ENCODE results near the gene RNF220. TPM values are rescaled to one million over a fixed set of nuclear protein-coding genes. Genes with fewer than 3 reads are reported as not detected.

RNF220 gene
- total RNA-seq, 2 donors from 2014 or later: 85.4 to 124 TPM

DNA sequence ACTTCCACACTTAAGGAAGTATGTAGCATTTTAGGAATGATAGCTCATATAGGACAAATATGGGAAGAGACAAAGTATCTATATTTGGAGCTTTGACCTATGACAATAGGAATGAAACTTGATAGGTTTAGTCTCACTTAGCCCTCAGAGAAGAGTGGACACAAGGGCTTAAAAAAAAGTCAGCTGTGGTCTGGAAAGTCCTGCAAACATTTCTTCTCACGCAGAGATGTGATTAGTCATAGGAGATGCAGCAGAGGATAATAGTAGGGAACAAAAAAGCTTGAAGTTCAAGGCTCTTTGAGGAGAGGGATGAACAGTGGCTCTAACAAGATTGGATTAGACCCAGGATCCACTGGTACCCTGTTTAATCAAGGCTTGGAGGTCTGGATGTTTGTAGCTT, 14.8 kb upstream of the RNF220 start:
- Histone ChIP-seq H3K36me3 (replicated peaks in 1 of 2; ENCODE audit: insufficient read depth in 1 of 2, low read depth in 2 of 2) (no peaks in the 10 kb centered on the region), H3K27me3 (no peaks in the 10 kb centered on the region), H3K27ac (no peak overlapping the region), H3K9me3 (no peaks in the 10 kb centered on the region), H3K4me3 (no peak overlapping the region), H3K4me1 (no peaks in the 10 kb centered on the region)
- no peak for DNase-seq
- TF ChIP-seq, protein P1, sequence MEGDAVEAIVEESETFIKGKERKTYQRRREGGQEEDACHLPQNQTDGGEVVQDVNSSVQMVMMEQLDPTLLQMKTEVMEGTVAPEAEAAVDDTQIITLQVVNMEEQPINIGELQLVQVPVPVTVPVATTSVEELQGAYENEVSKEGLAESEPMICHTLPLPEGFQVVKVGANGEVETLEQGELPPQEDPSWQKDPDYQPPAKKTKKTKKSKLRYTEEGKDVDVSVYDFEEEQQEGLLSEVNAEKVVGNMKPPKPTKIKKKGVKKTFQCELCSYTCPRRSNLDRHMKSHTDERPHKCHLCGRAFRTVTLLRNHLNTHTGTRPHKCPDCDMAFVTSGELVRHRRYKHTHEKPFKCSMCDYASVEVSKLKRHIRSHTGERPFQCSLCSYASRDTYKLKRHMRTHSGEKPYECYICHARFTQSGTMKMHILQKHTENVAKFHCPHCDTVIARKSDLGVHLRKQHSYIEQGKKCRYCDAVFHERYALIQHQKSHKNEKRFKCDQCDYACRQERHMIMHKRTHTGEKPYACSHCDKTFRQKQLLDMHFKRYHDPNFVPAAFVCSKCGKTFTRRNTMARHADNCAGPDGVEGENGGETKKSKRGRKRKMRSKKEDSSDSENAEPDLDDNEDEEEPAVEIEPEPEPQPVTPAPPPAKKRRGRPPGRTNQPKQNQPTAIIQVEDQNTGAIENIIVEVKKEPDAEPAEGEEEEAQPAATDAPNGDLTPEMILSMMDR (IDR thresholded peaks at IDR 0.05): no peak
- no peak for TF ChIP-seq POLR2A (IDR thresholded peaks at IDR 0.05)
- ATAC-seq: no peak
- intact Hi-C loops (cut with DNase I): no loop called here
- WGBS, 2 donors: 19 to 39% methylated on average over 1 of the region's 1 CpG

DNA sequence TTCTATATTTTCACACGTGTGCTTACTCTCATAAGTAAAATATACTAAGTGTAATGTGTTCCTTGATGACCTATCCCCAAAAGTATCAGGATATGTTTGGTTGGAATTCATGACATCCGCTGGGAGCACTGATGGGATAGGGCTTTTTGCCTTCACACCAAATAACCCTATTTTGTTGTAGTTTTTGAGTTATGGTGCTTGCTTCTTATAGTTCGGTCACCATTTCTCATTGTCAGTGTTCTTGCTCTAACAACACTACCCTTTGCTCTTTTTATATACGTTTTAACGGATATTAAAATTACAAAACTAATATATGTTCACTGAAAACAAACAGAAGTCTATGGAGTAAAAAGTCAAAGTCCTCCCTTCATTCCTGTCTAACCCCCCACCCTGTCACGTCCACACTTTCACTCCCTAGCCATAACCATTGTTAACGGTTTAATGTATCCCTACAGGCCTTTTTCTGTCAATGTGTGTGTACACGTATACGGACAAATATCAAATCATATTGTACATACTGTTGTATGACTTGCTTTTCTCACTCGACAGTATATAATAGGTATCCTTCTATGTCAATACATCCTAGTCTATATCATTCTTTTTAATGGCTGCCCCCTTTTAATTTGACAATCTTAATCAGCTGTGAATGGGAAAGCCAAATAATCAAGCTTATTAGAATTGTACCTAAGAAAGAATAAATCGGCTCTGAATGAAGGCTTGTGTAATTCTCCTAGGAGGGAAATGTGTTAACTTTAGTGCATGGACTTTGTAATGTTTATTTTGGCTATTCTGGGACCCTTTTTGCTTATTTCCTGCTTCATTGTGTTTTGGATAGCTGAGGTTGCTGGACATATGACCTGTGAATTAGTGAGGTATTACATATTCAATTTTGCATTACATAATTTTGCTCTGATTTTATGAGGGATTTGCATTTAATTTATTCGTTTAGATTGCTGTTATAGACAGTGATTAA, 3.5 kb upstream of the RNF220 start:
- Histone ChIP-seq H3K27ac (no peak overlapping the region), H3K27me3 (peaks cover 0 to 3% of the 10 kb centered on the region in 2 donors), H3K36me3 (replicated peaks in 1 of 2; ENCODE audit: insufficient read depth in 1 of 2, low read depth in 2 of 2) (no peaks in the 10 kb centered on the region), H3K4me3 (no peak overlapping the region), H3K9me3 (no peaks in the 10 kb centered on the region), H3K4me1 (peaks cover 18% of the 10 kb centered on the region)
- ATAC-seq: no peak
- no peak for DNase-seq
- 71 to 74% methylated on average over 12 of the region's 12 CpGs for WGBS, 2 donors
- intact Hi-C loops (cut with DNase I): no loop called here
- TF ChIP-seq, protein P1 (IDR thresholded peaks at IDR 0.05): no peak
- no peak for TF ChIP-seq POLR2A (IDR thresholded peaks at IDR 0.05)

DNA sequence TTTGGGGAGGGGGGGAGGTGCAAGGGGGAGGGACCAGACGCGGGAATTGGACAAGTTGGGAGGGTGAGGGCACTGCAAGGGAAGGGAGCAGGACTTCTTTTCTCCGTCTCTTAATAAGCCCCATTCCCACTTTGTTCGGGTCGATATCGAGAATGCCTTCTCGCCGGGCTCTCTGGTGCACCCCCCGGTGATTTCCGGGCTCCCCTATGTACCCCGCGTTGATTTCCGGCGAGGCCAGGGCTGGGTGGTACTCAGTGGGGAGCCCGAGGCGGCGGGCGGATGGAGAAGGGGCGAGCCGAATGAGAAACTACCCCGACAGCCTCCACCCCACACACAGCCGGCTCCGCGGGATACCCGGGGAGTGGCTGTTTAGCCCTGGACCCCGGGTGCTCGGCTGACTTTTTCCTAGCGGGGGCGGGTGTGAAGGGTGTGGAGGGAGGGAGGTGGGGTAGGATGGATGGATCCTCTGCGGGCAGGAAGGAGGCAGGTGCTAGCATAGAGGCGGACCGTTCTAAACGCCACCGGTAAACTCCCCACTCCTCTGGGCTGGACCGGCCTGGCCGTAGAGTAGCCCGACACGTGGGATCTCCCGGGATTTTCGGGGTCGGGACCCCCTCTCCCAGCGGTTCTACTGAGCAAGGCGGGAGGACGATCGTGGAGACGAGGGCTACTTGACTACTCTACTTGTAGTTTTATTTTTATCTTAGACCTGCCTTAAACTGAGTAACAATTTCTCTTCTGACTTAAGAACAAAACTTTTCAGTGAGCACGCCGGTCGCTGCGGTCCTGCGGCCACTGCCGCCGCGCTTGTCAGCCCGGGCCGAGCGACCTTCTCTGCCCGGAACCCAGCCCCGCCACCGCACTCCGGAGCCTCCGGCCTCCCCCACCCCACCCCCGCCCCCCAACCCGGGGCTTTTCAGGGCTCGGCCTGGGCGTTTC, 1.0 kb downstream of the RNF220 start:
- ATAC-seq (peak; percentile 41), DNase-seq (no peak)
- peaks cover 35% of the 10 kb centered on the region for H3K4me1 ChIP-seq
- H3K4me3 ChIP-seq: peak overlapping the region in 1 of 2 donors; percentile 10
- no peaks in the 10 kb centered on the region for H3K36me3 ChIP-seq (replicated peaks in 1 of 2; ENCODE audit: insufficient read depth in 1 of 2, low read depth in 2 of 2)
- peaks cover 14 to 45% of the 10 kb centered on the region in 2 donors for H3K27me3 ChIP-seq
- intact Hi-C loops (cut with DNase I): no loop called here
- WGBS, 2 donors: 1 to 2% methylated on average over 49 to 66 of the region's 66 CpGs
- H3K27ac ChIP-seq: no peak overlapping the region
- TF ChIP-seq POLR2A (IDR thresholded peaks at IDR 0.05): no peak
- TF ChIP-seq, protein P1 (IDR thresholded peaks at IDR 0.05): no peak
- H3K9me3 ChIP-seq: no peaks in the 10 kb centered on the region

DNA sequence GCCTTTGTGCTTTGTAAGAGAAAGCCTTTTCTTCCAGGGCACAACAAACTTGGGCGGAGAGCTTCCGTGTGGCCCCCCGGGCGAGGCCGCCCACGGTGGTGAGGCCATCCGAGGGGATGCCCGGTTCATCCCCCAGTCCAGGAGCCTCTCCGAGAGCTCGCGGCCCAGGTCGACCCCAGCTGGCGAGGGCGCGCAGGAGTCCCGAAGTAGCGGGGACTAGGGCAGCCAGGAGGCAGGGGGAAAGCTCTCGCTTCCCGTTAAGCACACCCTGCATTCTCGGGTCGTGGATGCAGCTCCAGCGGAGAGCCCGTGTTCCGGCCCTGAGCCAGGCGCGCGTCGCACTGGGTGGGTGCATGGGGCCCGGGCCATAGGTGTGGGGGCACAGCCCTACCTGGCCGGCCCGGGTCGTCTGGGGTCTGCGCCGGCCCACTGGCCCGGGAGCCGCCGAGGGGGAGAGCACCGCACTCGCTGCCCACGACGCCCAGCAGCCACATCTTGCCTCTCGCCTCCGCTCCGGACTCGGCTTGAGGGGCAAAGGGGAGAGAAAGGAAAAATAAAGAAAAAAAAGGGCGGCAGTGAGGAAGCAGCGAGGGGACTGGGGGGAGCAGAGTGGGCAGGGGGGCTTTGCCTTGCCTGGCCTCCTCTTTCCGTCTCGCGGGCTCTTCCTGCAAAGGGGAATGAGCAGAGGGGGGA, 1.8 kb downstream of the RNF220 start:
- TF ChIP-seq POLR2A (IDR thresholded peaks at IDR 0.05): no peak
- TF ChIP-seq, protein P1 (IDR thresholded peaks at IDR 0.05): no peak
- Histone ChIP-seq H3K36me3 (replicated peaks in 1 of 2; ENCODE audit: insufficient read depth in 1 of 2, low read depth in 2 of 2) (no peaks in the 10 kb centered on the region), H3K27me3 (peaks cover 14 to 49% of the 10 kb centered on the region in 2 donors), H3K4me3 (no peak overlapping the region), H3K9me3 (no peaks in the 10 kb centered on the region), H3K4me1 (peaks cover 35% of the 10 kb centered on the region), H3K27ac (no peak overlapping the region)
- DNase-seq: no peak
- WGBS, 2 donors: 2 to 6% methylated on average over 41 to 50 of the region's 50 CpGs
- no peak for ATAC-seq
- intact Hi-C loops (cut with DNase I): no loop called here

All from body of pancreas (tissue), 4 donors.